Superior temporal gyrus (tissue), 1 donor: ENCODE measurements around the gene SLC7A8.

Experiments
- DNase-seq: peaks from one replicate; pipeline ENCODE4 v3.0.0-alpha.2; 2016; ENCODE audit errors: extremely low spot score

Gene SLC7A8

DNA sequence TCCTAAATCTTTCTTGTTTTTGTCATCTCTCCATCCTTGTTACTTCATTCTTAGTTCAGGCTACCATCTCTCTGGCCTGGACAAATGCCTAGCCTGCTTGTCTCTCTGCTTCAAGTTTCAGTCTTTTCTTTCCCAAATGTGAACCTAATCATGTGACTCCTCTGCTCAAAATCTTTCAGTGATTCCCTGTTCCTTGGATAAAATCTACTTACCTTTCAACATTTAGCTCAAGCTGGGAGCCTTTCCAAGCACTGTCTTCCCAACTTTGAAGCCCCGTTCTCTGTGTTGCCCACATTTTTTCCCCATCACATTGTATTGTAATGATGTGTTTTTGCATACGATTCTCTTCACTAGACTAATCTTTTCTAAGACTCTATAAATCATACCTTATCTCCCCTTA is 24.7 kb downstream of the SLC7A8 start:
- DNase-seq = no peak

DNA sequence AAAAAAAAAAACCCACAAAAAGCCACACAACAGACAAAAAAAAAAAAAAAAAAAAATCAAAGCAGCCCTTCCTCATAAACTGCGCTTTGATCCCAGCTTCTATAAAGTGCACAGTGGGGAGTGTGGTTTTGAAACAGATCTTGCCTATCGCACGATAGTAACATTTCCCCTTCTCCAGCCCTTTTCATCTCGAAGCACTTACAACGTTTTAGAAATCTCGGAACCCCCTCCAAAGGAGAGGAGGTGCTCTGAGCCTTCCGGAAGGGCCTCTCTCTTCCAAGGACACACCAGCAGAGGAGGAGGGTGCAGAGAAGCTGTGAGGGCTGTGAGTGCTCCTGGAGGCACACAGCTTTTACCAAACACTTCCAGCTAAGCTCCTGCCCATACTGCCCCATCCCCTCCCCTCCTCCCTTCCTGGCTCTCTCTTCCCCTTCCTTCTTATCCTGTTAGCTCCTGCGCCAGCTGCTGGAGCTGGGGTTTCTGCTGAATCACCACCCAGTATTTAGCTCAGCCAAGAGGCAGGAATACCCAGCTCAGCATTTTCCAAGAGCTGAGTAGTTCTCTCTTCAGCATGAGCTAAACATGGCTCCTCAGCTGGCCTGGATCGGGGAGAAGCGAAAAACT is 28.4 kb downstream of the SLC7A8 start:
- DNase-seq = peak; percentile 63

DNA sequence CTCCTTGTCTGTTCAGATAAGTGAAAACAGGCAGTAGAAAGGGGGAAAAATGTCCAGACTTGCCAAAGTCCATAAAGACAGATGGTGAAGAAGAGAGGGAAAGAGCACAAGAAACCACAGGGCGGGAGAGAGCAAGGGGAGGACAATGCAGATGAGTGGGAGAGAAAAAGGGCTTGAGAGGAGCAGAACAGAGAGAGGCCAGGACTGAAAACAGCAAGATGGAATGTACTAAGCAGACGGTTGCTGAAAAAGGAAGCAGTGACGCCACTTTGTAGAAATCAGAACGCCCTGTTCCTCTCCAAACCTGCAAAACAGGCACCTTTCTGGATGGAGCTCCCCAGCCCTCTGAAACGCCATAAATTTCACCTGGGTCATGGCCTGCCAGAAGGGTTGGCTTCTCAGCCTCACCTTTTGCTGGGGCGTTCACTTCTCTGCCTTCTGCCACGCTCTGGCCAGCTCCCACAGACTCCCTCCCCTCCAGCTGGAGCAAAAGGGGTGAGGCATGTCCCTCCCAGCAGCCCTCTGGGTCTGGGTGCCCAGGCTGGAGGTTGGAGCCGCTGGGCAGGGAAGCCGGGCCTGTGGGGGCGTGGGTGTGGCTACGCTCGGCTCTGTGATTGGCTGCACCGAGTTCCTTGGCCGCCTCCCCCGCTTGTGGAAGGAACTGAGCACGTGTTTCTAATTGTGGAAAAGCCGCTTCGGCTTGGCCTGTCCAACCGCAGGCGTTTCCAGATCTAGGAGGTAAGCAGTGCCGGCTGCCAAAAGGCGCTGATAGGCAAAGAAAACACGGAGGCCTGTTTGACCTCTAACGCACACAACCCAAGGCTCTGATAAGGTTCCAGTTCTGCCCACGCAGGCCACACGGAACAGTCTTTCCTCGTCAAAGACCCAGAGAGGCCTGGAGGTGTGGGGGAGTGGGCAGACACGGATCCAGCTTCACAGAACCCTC is 29.3 kb downstream of the SLC7A8 start:
- no peak for DNase-seq

- no peak for DNase-seq
Observed at GRCh38 chr14:23151342-23151741, 32.1 kb downstream of the SLC7A8 start.

DNA sequence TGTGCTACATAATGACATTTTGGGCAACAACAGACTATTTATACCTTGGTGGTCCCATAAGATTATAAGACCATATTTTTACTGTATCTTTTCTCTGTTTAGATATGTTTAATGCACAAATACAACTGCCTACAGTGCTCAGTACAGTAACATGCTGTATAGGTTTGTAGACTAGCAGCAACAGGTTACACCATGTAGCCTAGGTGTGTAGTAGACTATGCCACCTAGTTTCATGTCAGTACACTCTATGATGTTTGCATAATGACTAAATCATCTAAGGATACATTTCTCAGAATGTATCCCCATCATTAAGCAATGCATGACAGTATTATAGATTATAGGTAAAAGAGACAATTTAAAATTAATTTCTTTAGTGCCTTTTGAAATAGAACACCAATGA is 33.7 kb downstream of the SLC7A8 start:
- DNase-seq = no peak

- DNase-seq = no peak
Observed at GRCh38 chr14:23148591-23149249, 34.7 kb downstream of the SLC7A8 start.

- peak; percentile 59 for DNase-seq
Observed at GRCh38 chr14:23147676-23148075, 35.8 kb downstream of the SLC7A8 start.

- DNase-seq = no peak
Observed at GRCh38 chr14:23146980-23147379, 36.5 kb downstream of the SLC7A8 start.

GRCh38 chr14:23146351-23146910 is 37.0 kb downstream of the SLC7A8 start:
- DNase-seq = no peak

- DNase-seq = no peak
Observed at GRCh38 chr14:23145794-23146350, 37.6 kb downstream of the SLC7A8 start.

DNA sequence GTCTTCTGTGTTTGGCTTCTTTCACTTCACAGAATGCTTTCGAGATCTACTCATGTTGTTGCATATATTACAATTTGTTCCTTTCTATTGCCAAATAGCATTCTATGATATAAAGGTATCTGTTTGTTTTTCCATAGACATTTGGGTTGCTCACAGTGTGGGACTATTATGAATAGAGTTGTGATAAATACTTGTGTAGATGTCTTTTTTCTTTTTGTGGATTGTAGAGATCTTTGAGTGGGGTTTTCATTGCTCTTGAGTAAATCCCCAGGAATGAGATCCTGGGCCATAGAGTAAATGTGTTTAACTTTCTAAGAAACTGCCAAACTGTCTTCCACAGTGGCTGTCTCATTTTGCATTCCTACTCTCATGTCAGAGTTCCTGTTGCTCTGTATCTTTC is 39.5 kb downstream of the SLC7A8 start:
- DNase-seq = no peak

GRCh38 chr14:23142826-23143225 is 40.6 kb downstream of the SLC7A8 start:
- no peak for DNase-seq

DNA sequence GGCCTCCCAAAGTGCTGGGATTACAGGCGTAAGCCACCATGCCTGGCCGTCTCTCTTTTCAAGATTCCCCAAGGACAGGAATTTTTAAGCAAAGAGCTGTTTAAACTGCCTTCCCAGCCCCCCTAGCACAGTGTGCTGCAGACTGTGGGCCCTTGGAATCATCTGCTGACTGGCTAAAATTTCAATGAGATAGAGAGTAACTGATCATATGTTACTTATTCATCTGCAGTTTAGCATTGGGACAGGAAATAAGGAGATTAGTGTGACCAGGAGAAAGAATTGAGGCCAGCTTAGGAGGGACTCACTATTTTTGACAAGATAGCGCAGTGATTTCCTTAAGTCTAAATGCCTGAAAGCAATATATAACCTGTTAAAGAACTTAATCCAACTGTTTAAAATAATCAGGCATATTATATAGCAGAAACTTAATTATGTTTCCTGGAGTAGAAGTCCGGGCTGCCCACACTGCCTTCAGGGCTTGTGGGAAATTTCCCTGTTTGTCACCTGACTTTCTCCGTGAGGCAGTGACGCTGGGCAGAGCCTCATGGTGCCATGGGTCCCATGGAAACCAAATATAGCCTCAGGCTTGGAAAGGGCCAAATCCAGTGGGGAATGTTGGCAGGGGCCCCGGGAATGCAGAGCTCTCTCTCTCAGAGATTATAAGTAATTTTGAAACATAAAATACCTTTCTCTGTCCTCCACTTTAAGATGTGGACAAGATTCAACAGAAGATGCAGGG is 41.6 kb downstream of the SLC7A8 start:
- DNase-seq = no peak

- DNase-seq = no peak
Observed at GRCh38 chr14:23140371-23140770, 43.1 kb downstream of the SLC7A8 start.

DNA sequence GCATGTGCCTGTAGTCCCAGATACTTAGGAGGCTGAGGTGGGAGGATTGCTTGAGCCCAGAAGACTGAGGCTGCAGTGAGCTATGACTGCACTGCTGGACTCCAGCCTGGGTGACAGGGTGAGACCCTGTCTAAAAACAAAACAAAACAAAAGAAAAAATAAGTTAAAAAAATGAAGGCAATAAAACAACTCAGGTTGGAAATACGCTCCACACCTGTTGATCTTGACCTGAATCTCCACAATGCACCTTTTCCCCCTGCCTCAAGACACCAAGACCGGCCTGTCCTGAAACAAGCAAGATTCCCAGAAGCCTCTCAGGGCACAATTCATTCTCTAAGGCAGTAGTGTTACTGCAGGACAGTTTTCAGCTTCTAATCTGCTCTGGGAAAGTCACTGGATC is 43.6 kb downstream of the SLC7A8 start:
- no peak for DNase-seq

- DNase-seq = no peak
Observed at GRCh38 chr14:23137813-23138535, 45.5 kb downstream of the SLC7A8 start.

DNA sequence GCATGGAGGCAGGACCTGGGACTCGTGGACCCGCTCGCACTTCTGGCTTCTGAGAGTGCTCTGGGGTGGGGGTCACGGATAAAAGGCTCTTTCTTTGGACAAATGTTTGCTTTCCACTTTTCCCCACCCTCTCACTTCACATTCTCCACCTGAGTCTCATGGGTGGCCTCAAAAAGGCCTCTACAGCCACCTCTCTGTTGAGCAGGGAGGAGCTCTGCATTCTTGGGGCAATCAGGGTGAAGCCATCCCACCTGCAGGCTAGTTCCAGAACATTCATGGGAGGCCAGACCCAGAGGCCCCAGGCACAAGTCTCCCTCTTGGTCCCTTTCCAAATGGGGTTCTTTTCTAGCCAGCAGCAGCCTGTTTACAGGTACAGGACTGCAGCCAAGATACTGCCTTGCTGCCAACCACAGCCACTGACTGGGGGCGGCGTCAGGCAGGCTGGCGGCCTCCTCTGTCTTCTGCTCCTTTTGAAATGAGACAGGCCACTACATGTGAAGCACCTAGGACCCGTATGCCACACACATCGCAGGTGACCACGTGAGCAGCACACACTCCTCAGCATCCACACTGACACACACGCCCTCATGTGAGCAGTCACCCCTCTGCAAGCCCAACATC is 46.2 kb downstream of the SLC7A8 start:
- no peak for DNase-seq

GRCh38 chr14:23136566-23137133 is 46.8 kb downstream of the SLC7A8 start:
- DNase-seq = no peak

DNA sequence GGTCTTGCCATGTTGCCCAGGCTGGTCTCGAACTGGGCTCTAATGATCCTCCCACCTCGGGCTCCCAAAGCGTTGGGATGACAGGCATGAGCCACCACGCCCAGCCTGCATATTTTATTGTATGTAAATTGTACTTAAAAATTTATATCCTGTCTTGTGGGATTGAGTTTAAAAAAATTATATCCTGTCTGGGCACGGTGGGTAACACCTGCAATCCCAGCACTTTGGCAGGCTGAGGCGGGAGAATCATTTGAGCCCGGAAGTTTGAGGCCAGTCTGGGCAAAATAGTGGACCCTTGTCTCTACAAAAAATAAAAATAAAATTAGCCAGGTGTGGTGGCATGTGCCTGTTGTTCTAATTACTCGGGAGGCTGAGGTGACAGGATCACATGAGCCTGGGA is 50.5 kb downstream of the SLC7A8 start:
- DNase-seq = no peak

- DNase-seq = no peak
Observed at GRCh38 chr14:23131482-23131881, 52.0 kb downstream of the SLC7A8 start.
